NT2/D1 (cell line): ENCODE results near the gene RPL13.

Source experiments
- DNase-seq: peaks from one replicate; pipeline ENCODE4 v3.0.0-alpha.2; 2011; ENCODE audit warnings: low read depth, low spot score
- H3K27me3 ChIP-seq: 2 replicates; pipeline ENCODE4 v1.6.0; 2011; ENCODE audit warnings: mild to moderate bottlenecking; ENCODE audit not compliant: insufficient read length, insufficient read depth
- H3K36me3 ChIP-seq: 2 replicates; pipeline ENCODE4 v1.6.1; 2011; ENCODE audit warnings: mild to moderate bottlenecking, low read length, mixed read lengths; ENCODE audit not compliant: insufficient read depth, insufficient read length
- H3K4me1 ChIP-seq: 2 replicates; pipeline ENCODE4 v1.5.1; 2011; ENCODE audit not compliant: insufficient read depth, insufficient read length
- H3K4me3 ChIP-seq: 2 replicates; pipeline ENCODE4 v1.5.1; 2011; ENCODE audit warnings: low read depth; ENCODE audit not compliant: insufficient read length
- H3K9ac ChIP-seq: 2 replicates; pipeline ENCODE4 v1.6.0; 2011; ENCODE audit warnings: low read depth; ENCODE audit not compliant: insufficient read length
- H3K9me3 ChIP-seq: 2 replicates; pipeline ENCODE4 v1.5.1; 2011; ENCODE audit warnings: mild to moderate bottlenecking, low read length; ENCODE audit not compliant: insufficient read depth
- SUZ12 ChIP-seq: IDR thresholded peaks from 2 replicates; pipeline ENCODE4 v1.6.1; 2011; ENCODE audit not compliant: insufficient read length, insufficient read depth; ENCODE audit errors: extremely low read depth
- YY1 ChIP-seq: IDR thresholded peaks from 2 replicates; pipeline ENCODE4 v1.6.1; 2011; ENCODE audit not compliant: insufficient read length, insufficient read depth
- ZNF274 ChIP-seq: IDR thresholded peaks from 2 replicates; pipeline ENCODE4 v1.6.1; 2011; ENCODE audit warnings: mild to moderate bottlenecking, low read depth, low read length

Gene RPL13

DNA sequence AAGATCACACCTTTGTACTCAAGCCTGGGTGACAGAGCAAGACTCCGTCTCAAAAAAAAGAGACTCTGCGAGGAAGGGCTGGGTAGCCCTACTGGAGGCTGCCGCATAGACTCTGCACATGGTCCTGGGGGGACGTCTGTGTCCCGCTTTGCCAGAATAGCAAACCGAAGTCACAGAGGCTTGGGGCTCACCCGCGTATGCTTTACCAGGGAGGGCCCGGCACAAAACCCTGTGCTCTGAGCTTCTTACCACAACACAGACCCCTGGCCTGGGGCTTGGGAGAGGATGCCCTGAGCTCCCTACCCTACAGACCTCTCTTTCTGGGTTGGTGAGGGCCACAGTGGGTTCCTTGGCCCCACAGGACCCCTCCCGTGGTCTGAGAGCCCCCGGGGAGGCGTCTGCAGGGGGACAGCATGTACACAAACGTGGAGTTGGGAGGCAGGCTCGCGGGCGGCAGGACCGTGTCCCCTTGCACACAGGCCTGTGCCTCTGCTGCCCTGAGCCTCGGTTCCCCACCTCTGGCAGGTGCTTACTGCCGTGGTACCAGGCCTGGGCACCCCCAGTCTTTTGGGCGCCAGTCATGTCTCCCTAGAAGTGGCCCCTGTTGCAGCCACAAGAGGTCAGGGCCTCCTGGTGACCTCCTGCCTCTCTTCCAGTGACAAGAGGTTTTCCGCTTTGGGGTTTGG lies 28.9 kb downstream of the RPL13 start:
- Histone ChIP-seq H3K27me3 (no peaks in the 10 kb centered on the region), H3K4me3 (no peak overlapping the region), H3K9me3 (peaks cover 34% of the 10 kb centered on the region; the same call in 1 of the 2 replicates), H3K4me1 (no peaks in the 10 kb centered on the region), H3K36me3 (peaks cover 61% of the 10 kb centered on the region), H3K9ac (no peak overlapping the region)
- DNase-seq = no peak
- TF ChIP-seq ZNF274 = no peak
- TF ChIP-seq SUZ12 = no peak
- TF ChIP-seq YY1 = no peak

DNA sequence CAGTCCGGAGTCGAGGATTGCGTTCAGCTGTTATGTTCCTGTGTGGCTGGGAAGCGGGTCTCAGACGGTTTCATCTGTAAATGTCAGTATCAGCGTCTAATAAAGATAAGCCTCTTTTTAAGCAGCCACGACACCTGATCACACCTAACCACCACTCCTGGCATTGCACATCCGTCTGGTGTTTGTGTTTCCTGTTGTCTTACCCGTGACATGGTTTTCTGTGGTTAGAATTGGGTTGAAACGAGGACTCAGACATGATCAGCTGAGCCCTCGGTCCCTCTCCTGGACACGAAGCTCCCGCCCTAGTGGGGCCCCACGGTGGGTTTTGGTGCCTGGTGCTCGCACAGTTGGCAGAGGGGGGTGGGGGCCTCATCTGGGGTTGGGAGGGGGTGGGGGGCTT lies 33.4 kb downstream of the RPL13 start:
- H3K4me1 ChIP-seq = no peaks in the 10 kb centered on the region
- no peak for DNase-seq
- H3K27me3 ChIP-seq = no peaks in the 10 kb centered on the region
- H3K4me3 ChIP-seq = no peak overlapping the region
- no peak for TF ChIP-seq SUZ12
- no peak for TF ChIP-seq ZNF274
- no peak for TF ChIP-seq YY1
- no peak overlapping the region for H3K9ac ChIP-seq
- H3K9me3 ChIP-seq = peaks cover 12% of the 10 kb centered on the region; the same call in 1 of the 2 replicates
- peaks cover 43% of the 10 kb centered on the region for H3K36me3 ChIP-seq

DNA sequence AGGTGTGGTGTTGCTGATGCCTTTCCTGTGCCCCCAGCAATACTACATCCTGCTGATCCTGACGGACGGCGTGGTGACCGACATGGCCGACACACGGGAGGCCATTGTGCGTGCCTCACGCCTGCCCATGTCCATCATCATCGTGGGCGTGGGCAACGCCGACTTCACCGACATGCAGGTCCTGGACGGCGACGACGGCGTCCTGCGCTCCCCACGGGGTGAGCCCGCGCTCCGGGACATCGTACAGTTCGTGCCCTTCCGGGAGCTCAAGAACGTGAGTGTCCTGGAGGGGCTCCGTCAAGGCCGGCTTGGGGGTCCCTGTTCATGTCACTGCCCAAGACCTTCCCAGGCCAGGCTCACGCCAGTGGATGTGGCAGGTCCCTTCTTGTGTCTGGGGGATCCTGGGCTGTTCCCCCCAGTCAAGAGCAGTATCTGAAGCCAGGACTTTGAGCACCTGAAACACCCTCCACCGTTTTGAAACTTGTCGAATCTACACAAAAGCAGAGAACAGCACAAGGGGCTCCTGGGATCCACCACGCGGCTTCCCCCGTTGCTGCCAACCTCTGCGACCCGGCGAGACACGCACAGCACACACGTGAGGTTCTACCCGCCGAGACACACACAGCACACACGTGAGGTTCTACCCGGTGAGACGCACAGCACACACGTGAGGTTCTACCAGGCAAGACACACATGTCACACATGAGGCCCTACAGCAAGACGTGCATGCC lies 35.0 kb downstream of the RPL13 start:
- Histone ChIP-seq H3K4me3 (no peak overlapping the region), H3K9ac (no peak overlapping the region), H3K9me3 (no peaks in the 10 kb centered on the region), H3K4me1 (peaks cover 13% of the 10 kb centered on the region), H3K36me3 (peaks cover 32% of the 10 kb centered on the region), H3K27me3 (peaks cover 2% of the 10 kb centered on the region)
- no peak for TF ChIP-seq SUZ12
- no peak for TF ChIP-seq ZNF274
- TF ChIP-seq YY1 = no peak
- no peak for DNase-seq

DNA sequence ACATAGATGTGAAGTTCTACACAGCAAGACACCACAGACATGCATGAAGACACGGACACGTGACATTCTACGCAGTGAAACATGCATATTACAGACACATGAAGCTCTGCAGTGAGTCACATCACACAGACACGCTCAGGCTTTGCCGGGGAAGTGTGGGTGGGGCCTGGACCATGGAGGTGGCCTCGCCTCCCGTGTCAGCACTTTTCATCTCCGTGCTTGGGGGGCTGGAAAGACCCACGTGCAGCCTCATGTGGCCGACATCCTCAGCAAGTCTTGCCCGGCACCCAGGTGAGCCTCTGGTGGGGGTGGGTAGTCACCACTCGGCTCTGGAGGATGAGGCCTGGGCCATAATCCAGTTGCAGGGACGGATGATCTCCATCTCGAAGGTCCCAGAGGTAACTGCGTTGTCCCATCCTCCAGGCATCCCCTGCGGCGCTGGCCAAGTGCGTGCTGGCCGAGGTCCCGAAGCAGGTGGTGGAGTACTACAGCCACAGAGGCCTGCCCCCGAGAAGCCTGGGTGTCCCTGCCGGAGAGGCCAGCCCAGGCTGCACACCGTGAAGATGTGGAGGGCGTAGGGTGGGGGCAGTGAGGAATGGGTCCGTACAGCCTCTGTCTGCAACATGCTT lies 35.7 kb downstream of the RPL13 start:
- Histone ChIP-seq H3K36me3 (peaks cover 28% of the 10 kb centered on the region), H3K4me1 (peaks cover 13% of the 10 kb centered on the region), H3K9ac (no peak overlapping the region), H3K27me3 (peaks cover 2% of the 10 kb centered on the region), H3K9me3 (no peaks in the 10 kb centered on the region), H3K4me3 (no peak overlapping the region)
- TF ChIP-seq YY1 (no peak), SUZ12 (no peak), ZNF274 (no peak)
- DNase-seq = no peak

DNA sequence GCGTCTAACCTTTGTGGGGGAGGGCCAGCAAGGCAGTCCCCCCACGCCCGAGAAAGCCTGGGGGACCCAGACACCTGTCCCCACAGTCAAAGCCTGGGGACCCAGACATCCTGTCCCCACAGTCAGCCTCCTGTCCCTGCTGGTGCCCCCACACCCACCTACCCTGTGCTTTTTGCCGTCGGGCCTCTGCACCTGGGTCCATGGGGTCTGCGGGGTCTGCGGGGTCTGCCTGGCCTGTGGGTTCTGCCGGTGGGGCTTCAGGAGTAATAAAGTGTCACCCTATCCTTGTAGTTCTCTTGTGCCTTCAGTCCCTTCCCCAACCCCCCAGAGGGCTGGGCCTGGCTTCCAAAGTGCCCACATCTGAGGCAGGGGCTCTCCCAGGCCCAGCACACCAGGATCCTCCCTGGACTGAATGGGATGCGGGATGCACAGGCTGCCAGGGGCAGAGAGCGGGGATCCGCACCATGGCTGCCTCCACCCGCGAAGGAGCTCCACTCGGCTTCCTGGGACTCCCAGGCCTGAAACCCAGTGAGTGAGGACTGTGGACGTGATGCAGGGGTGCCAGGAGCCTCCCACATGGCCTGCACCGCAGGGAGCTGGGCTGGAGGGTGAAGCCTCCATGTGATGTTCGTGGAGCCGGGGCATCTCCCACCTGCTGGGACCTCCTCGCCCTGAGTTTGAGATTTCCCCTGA lies 36.6 kb downstream of the RPL13 start:
- no peak overlapping the region for H3K4me3 ChIP-seq
- H3K9ac ChIP-seq = no peak overlapping the region
- peaks cover 2% of the 10 kb centered on the region for H3K27me3 ChIP-seq
- H3K9me3 ChIP-seq = no peaks in the 10 kb centered on the region
- TF ChIP-seq YY1 (no peak), SUZ12 (no peak)
- peaks cover 23% of the 10 kb centered on the region for H3K36me3 ChIP-seq
- DNase-seq = no peak
- peaks cover 17% of the 10 kb centered on the region for H3K4me1 ChIP-seq

DNA sequence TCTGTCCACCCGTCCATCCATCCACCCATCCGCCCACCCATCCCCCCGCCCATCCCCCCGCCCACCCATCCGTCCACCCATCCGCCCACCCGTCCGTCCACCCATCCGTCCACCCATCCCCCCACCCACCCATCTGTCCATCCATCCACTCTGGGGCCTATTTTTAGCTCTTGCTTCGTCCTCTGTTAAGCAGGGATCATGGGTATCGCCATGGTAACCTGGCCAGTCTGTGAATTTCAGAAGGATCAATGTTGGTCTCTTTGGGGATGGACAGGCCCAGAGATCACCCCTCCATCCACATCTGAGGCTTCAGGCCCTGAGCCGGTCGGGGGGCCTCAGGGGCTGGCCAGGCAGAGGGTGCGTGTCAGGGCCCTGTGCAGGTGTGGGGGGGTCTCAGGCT lies 37.7 kb downstream of the RPL13 start:
- Histone ChIP-seq H3K4me1 (peaks cover 28% of the 10 kb centered on the region), H3K4me3 (no peak overlapping the region), H3K9me3 (no peaks in the 10 kb centered on the region), H3K27me3 (peaks cover 7% of the 10 kb centered on the region), H3K9ac (no peak overlapping the region), H3K36me3 (peaks cover 20% of the 10 kb centered on the region)
- DNase-seq = no peak
- no peak for TF ChIP-seq ZNF274
- TF ChIP-seq SUZ12 = no peak
- no peak for TF ChIP-seq YY1

DNA sequence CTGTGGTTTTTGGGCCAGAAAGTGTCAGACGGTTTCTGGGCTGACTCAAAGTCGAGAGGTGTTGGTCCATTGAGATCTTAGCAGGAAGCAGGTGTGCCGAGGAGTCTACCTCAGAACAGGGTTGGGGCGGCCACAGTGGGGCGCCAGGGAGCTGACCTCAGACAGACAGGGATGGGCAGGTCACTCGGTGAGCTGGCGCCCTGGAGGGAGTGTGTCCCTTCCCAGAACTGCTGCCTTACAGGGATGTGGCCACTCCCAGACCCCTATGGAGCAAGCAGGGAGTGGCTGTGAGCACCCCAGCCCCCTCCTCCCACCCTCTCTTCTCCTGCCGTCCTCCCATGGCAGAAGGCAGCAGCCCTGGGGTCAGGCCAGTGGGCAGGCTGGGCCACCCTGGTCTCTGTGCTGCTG lies 39.0 kb downstream of the RPL13 start:
- Histone ChIP-seq H3K9me3 (no peaks in the 10 kb centered on the region), H3K36me3 (peaks cover 14% of the 10 kb centered on the region), H3K4me3 (no peak overlapping the region), H3K4me1 (peaks cover 28% of the 10 kb centered on the region), H3K9ac (peak overlapping the region; percentile 42), H3K27me3 (peaks cover 7% of the 10 kb centered on the region)
- DNase-seq = peak; percentile 67
- TF ChIP-seq YY1 (no peak), SUZ12 (no peak), ZNF274 (no peak)
